K562 (cell line): ENCODE data around the gene PCK2. TPM values are rescaled to one million over a fixed set of nuclear protein-coding genes. Genes with fewer than 3 reads are reported as not detected.
A peak's percentile ranks its signal among the peaks of the same experiment; 100 is the strongest.

Experiments used
- ARNT ChIP-seq, 2 experiments: fragments of 450-650 bp; IDR thresholded peaks; 2 replicates each; pipeline ENCODE4 v1.6.1; 2016; ENCODE audit warnings: mild to moderate bottlenecking in 1 of 2
- BRD9 ChIP-seq: fragments of 450-650 bp; IDR thresholded peaks from 2 replicates; pipeline ENCODE4 v1.6.1; 2018; ENCODE audit warnings: low read depth; ENCODE audit not compliant: partially characterized antibody
- CBFA2T2 ChIP-seq: fragments of 450-650 bp; conservative IDR thresholded peaks from 2 replicates; pipeline ENCODE4 v1.6.1; 2017; ENCODE audit warnings: mild to moderate bottlenecking
- DPF2 ChIP-seq: fragments of 450-650 bp; IDR thresholded peaks from 2 replicates; pipeline ENCODE4 v1.6.1; 2016
- KLF10 ChIP-seq: fragments of 250-450 bp; sonication (Bioruptor Pico); IDR thresholded peaks from 2 replicates; pipeline ENCODE4 v1.6.1; 2021; ENCODE audit warnings: matching md5 sums
- MYC ChIP-seq, 2 experiments: fragments of 250-450 bp in 1 of 2; sonication (Bioruptor Pico) in 1 of 2; IDR thresholded peaks; 2 replicates each; pipeline versions ENCODE4 v1.5.1 to v1.6.1; 2012 to 2021; ENCODE audit warnings: low read depth in 2 of 2, borderline replicate concordance in 1 of 2, improper control_type of control experiment in 1 of 2, low read length in 1 of 2, mild to moderate bottlenecking in 1 of 2, moderate library complexity in 1 of 2
- MYNN ChIP-seq, 2 experiments: sonication (generic); formaldehyde crosslinking in 1 of 2; IDR thresholded peaks; 2 replicates each; pipeline versions ENCODE4 v1.5.0 to v1.6.1; 2016 to 2020; ENCODE audit warnings: antibody characterized with exemption in 1 of 2, missing genetic modification reagents in 1 of 2
- POLR2AphosphoS2 ChIP-seq: IDR thresholded peaks from 2 replicates; pipeline ENCODE4 v1.6.1; 2012; ENCODE audit warnings: low read length, improper control_type of control experiment
- POLR2H ChIP-seq: IDR thresholded peaks from 2 replicates; pipeline ENCODE4 v1.6.1; 2016; ENCODE audit warnings: missing genetic modification characterization, low read depth, mild to moderate bottlenecking, control low read depth, missing compliant biosample characterization, moderate library complexity
- PRMT5 ChIP-seq: sonication (generic); formaldehyde crosslinking; IDR thresholded peaks from 2 replicates; pipeline ENCODE4 v1.5.0; 2020; ENCODE audit warnings: missing genetic modification reagents
- SRSF7 ChIP-seq: fragments of 200-400 bp; formaldehyde crosslinking; optimal IDR thresholded peaks from 2 replicates; pipeline ENCODE3; 2017; ENCODE audit warnings: mild to moderate bottlenecking, low read depth, low read length
- TBL1XR1 ChIP-seq, 2 experiments: IDR thresholded peaks; 2 replicates each; pipeline ENCODE4 v1.6.1; 2012; ENCODE audit warnings: improper control_type of control experiment in 2 of 2, low read length in 2 of 2, mild to moderate bottlenecking in 1 of 2
- XRCC5 ChIP-seq: fragments of 200-400 bp; formaldehyde crosslinking; IDR thresholded peaks from 2 replicates; pipeline ENCODE4 v1.6.1; 2017; ENCODE audit warnings: low read depth, mild to moderate bottlenecking, low read length
- ZNF644 ChIP-seq: fragments of 200-800 bp; sonication (Bioruptor generic); IDR thresholded peaks from 2 replicates; pipeline ENCODE4 v1.6.1; 2016; ENCODE audit warnings: low read depth, missing genetic modification characterization, missing compliant biosample characterization
- polyA plus RNA-seq, 8 experiments: library from polyadenylated mRNA; depleted of rRNA in 4 of 8; stranded (reverse) in 5 of 8; unstranded in 3 of 8; fragments of >200 nt; fragmentation: Nextera tagmentation in 2 of 8; fragmentation: Illumina TruSeq in 1 of 8; extraction: Ambion mirVana in 2 of 8; extraction: Trizol in 1 of 8; gene quantifications; 2 replicates each; pipeline versions ENCODE4 v1.2.1 to v1.2.3, GENCODE V29; 2011 to 2014; ENCODE audit warnings: inconsistent platforms in 1 of 8, missing spikeins in 1 of 8
- total RNA-seq, 7 experiments: library from RNA; depleted of rRNA in 6 of 7; stranded (reverse); fragments of >200 nt in 6 of 7; fragmentation: Illumina TruSeq in 2 of 7; extraction: Trizol in 2 of 7; gene quantifications; 2 replicates each; pipeline versions ENCODE4 v1.2.1 to v1.2.3, GENCODE V29; 2011 to 2021; ENCODE audit warnings: low replicate concordance in 1 of 7
- TF ChIP-seq, protein P1 (sequence below), 2 experiments: fragments of 450-650 bp; conservative IDR thresholded peaks; 2 replicates each; pipeline ENCODE4 v1.6.1; 2017; ENCODE audit warnings: mild to moderate bottlenecking in 2 of 2, moderate library complexity in 2 of 2
- TF ChIP-seq, protein P2 (sequence below): fragments of 450-650 bp; formaldehyde crosslinking; IDR thresholded peaks from 2 replicates; pipeline ENCODE4 v1.4.0; 2022; ENCODE audit warnings: missing genetic modification characterization
- TF ChIP-seq, protein P3 (sequence below): sonication (generic); formaldehyde crosslinking; IDR thresholded peaks from 2 replicates; pipeline ENCODE4 v1.9.0; 2022; ENCODE audit warnings: mild to moderate bottlenecking, missing genetic modification reagents
- TF ChIP-seq, protein P4 (sequence below), 3 experiments: fragments of 200-800 bp in 1 of 3; sonication (Bioruptor generic) in 1 of 3; sonication (generic) in 1 of 3; formaldehyde crosslinking in 1 of 3; IDR thresholded peaks; 2 replicates each; pipeline versions ENCODE4 v1.6.1 to v1.8.0; 2016 to 2022; ENCODE audit warnings: mild to moderate bottlenecking in 2 of 3, missing compliant biosample characterization in 2 of 3, missing genetic modification characterization in 2 of 3, missing genetic modification reagents in 1 of 3
- TF ChIP-seq, protein P5 (sequence below): fragments of 450-650 bp; IDR thresholded peaks from 2 replicates; pipeline ENCODE4 v1.6.1; 2016; ENCODE audit warnings: borderline replicate concordance

PCK2 gene
- total and polyA plus RNA-seq, 9 of the 15 experiments (the other 6 are each of a cell fraction or from before 2014, with no cell fraction given): 3.3 to 60.9 (median 30.4) TPM

DNA sequence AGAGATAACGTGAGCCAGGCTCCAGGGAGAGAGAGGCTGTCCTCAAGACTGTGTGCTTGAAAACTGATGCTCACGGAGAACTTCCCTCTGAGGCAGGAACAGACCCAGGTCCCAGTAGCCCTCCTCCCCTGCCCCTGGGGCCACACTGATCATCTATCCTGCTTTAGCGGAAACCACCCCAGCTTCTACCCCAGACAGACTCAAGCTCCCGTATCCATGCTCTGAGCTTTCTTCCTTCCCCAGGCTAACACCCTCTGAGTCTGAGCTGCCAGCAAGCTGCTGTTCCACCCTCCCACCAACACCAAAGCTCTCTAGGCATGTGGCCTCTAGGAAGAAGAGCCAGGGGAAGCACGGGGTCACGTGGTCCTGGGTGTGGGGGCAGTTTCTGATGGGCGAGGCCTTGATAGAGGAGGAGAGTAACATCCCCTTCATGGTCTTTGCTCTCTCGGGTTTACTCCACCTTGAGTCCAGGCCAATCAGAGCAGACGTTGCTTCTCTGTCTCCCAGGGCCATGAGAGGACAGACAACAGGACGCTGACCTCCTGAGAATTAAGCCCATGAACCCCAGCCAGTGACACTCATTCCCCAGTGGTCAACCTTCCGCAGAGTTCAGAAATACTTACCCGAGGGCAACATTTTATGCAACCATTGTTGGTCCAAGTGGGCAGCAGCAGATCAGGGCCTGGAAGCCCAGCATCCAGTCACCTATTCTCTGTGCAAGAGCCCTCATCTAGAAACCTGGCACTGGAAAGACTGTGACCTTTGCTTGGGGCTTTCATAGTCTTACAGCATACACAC lies 1.4 kb downstream of the PCK2 start (continued):
- TF ChIP-seq, protein P1, sequence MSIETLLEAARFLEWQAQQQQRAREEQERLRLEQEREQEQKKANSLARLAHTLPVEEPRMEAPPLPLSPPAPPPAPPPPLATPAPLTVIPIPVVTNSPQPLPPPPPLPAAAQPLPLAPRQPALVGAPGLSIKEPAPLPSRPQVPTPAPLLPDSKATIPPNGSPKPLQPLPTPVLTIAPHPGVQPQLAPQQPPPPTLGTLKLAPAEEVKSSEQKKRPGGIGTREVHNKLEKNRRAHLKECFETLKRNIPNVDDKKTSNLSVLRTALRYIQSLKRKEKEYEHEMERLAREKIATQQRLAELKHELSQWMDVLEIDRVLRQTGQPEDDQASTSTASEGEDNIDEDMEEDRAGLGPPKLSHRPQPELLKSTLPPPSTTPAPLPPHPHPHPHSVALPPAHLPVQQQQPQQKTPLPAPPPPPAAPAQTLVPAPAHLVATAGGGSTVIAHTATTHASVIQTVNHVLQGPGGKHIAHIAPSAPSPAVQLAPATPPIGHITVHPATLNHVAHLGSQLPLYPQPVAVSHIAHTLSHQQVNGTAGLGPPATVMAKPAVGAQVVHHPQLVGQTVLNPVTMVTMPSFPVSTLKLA (conservative IDR thresholded peaks at IDR 0.05): peak; percentile 91 to 93
- TF ChIP-seq, protein P2, sequence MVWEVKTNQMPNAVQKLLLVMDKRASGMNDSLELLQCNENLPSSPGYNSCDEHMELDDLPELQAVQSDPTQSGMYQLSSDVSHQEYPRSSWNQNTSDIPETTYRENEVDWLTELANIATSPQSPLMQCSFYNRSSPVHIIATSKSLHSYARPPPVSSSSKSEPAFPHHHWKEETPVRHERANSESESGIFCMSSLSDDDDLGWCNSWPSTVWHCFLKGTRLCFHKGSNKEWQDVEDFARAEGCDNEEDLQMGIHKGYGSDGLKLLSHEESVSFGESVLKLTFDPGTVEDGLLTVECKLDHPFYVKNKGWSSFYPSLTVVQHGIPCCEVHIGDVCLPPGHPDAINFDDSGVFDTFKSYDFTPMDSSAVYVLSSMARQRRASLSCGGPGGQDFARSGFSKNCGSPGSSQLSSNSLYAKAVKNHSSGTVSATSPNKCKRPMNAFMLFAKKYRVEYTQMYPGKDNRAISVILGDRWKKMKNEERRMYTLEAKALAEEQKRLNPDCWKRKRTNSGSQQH (CRISPR knock-in tag): peak; percentile 44; the same call in 1 of the 2 replicates
- no peak for TF ChIP-seq PRMT5 (CRISPR knock-in tag)
- peak; percentile 89 for TF ChIP-seq MYC (IDR thresholded peaks at IDR 0.05; ENCODE audit: low read depth, low read length)
- no peak for TF ChIP-seq MYC (CRISPR knock-in tag; IDR thresholded peaks at IDR 0.05; ENCODE audit: borderline replicate concordance, low read depth)
- peak; percentile 32 for TF ChIP-seq BRD9
- TF ChIP-seq KLF10 (CRISPR knock-in tag): no peak
- TF ChIP-seq DPF2: peak; percentile 41; the same call in 1 of the 2 replicates
- TF ChIP-seq, protein P3, sequence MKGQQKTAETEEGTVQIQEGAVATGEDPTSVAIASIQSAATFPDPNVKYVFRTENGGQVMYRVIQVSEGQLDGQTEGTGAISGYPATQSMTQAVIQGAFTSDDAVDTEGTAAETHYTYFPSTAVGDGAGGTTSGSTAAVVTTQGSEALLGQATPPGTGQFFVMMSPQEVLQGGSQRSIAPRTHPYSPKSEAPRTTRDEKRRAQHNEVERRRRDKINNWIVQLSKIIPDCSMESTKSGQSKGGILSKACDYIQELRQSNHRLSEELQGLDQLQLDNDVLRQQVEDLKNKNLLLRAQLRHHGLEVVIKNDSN: peak; percentile 95
- TF ChIP-seq MYNN (IDR thresholded peaks at IDR 0.05): no peak
- no peak for TF ChIP-seq MYNN (CRISPR knock-in tag; IDR thresholded peaks at IDR 0.05)
- peak; percentile 80 for TF ChIP-seq CBFA2T2
- TF ChIP-seq, protein P4, sequence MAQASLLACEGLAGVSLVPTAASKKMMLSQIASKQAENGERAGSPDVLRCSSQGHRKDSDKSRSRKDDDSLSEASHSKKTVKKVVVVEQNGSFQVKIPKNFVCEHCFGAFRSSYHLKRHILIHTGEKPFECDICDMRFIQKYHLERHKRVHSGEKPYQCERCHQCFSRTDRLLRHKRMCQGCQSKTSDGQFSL (CRISPR knock-in tag; IDR thresholded peaks at IDR 0.05): no peak
- TF ChIP-seq, protein P4 (tag; IDR thresholded peaks at IDR 0.05): no peak
- TF ChIP-seq XRCC5: no peak
- TF ChIP-seq POLR2H (tag): 0 out of 2 replicates have a peak, but pooled peaks have one; percentile 13
- TF ChIP-seq, protein P5, sequence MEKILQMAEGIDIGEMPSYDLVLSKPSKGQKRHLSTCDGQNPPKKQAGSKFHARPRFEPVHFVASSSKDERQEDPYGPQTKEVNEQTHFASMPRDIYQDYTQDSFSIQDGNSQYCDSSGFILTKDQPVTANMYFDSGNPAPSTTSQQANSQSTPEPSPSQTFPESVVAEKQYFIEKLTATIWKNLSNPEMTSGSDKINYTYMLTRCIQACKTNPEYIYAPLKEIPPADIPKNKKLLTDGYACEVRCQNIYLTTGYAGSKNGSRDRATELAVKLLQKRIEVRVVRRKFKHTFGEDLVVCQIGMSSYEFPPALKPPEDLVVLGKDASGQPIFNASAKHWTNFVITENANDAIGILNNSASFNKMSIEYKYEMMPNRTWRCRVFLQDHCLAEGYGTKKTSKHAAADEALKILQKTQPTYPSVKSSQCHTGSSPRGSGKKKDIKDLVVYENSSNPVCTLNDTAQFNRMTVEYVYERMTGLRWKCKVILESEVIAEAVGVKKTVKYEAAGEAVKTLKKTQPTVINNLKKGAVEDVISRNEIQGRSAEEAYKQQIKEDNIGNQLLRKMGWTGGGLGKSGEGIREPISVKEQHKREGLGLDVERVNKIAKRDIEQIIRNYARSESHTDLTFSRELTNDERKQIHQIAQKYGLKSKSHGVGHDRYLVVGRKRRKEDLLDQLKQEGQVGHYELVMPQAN: peak; percentile 75; the same call in 1 of the 2 replicates
- no peak for TF ChIP-seq POLR2AphosphoS2
- TF ChIP-seq ARNT (IDR thresholded peaks at IDR 0.05): peak in 1 of 2 experiments; percentile 62; a peak in 1 of 4 replicates
- TF ChIP-seq ZNF644 (tag): no peak; the same call in 1 of the 2 replicates
- TF ChIP-seq TBL1XR1 (IDR thresholded peaks at IDR 0.05; ENCODE audit: low read length in 2 of 2): no peak
- TF ChIP-seq SRSF7: no peak
